SK-N-SH (cell line): ENCODE data around the gene SPDYE1. TPM values are rescaled to one million over a fixed set of nuclear protein-coding genes. Genes with fewer than 3 reads are reported as not detected.

Experiments used
- CTCF ChIA-PET: fragments of 300-600, 350-600 bp; formaldehyde crosslinking; extraction: SDS; loops from one replicate; lab custom pipeline; 2021; lab: Yijun Ruan, JAX
- POLR2A ChIA-PET: fragments of 350-600 bp; sonication (Branson Sonifier 250); formaldehyde crosslinking; extraction: SDS; loops from one replicate; lab custom pipeline; 2020; ENCODE audit warnings: antibody characterized with exemption, inconsistent platforms; lab: Yijun Ruan, JAX
- DNase-seq: peaks from one replicate; pipeline ENCODE4 v3.0.0; 2012
- H2AFZ ChIP-seq: fragments of 200-600 bp; sonication (generic); 2 replicates; pipeline ENCODE4 v1.8.1; 2016; ENCODE audit warnings: antibody characterized with exemption, mild to moderate bottlenecking, low read depth
- H3F3A ChIP-seq: fragments of 200-600 bp; sonication (generic); replicated peaks from 2 replicates; pipeline ENCODE3; 2016; ENCODE audit warnings: antibody characterized with exemption, mild to moderate bottlenecking; ENCODE audit not compliant: insufficient read depth
- H3K27ac ChIP-seq, 2 experiments: fragments of 200-500 bp in 1 of 2; fragments of 200-600 bp in 1 of 2; sonication (Bioruptor generic) in 1 of 2; sonication (generic), shearing (Covaris generic) in 1 of 2; 2 replicates each; pipeline versions ENCODE4 v1.5.1 to v1.6.1; 2014 to 2016; ENCODE audit warnings: low read depth in 2 of 2, inconsistent platforms in 1 of 2, low read length in 1 of 2, mild to moderate bottlenecking in 1 of 2, mixed read lengths in 1 of 2
- H3K27me3 ChIP-seq: fragments of 200-600 bp; sonication (generic), shearing (Covaris generic); 2 replicates; pipeline ENCODE4 v1.6.1; 2016; ENCODE audit warnings: mixed run types; ENCODE audit not compliant: insufficient read depth
- H3K36me3 ChIP-seq, 2 experiments: fragments of 200-500 bp in 1 of 2; fragments of 200-600 bp in 1 of 2; sonication (Bioruptor generic) in 1 of 2; sonication (generic) in 1 of 2; replicated peaks in 1 of 2; 2 replicates each; pipeline versions ENCODE3 to v1.5.1; 2014 to 2016; ENCODE audit warnings: low read length in 1 of 2, mild to moderate bottlenecking in 1 of 2; ENCODE audit not compliant: insufficient read depth in 2 of 2, control insufficient read depth in 1 of 2
- H3K4me1 ChIP-seq, 2 experiments: fragments of 200-500 bp in 1 of 2; fragments of 200-600 bp in 1 of 2; sonication (Bioruptor generic) in 1 of 2; sonication (generic), shearing (Covaris generic) in 1 of 2; 2 replicates each; pipeline versions ENCODE4 v1.5.1 to v1.6.1; 2014 to 2016; ENCODE audit warnings: low read depth in 1 of 2, low read length in 1 of 2, mixed run types in 1 of 2; ENCODE audit not compliant: insufficient read depth in 2 of 2, control insufficient read depth in 1 of 2
- H3K4me2 ChIP-seq: fragments of 200-600 bp; sonication (generic), shearing (Covaris generic); 2 replicates; pipeline ENCODE4 v1.6.1; 2017; ENCODE audit warnings: mixed run types
- H3K4me3 ChIP-seq, 2 experiments: fragments of 200-500 bp in 1 of 2; fragments of 200-600 bp in 1 of 2; sonication (Bioruptor generic) in 1 of 2; sonication (generic), shearing (Covaris generic) in 1 of 2; 2 replicates each; pipeline versions ENCODE4 v1.5.1 to v1.8.1; 2014 to 2016; ENCODE audit warnings: low read depth in 2 of 2, inconsistent platforms in 1 of 2, low read length in 1 of 2, mild to moderate bottlenecking in 1 of 2, mixed read lengths in 1 of 2, moderate library complexity in 1 of 2
- H3K79me2 ChIP-seq: fragments of 200-600 bp; sonication (generic); 2 replicates; pipeline ENCODE4 v1.8.1; 2017; ENCODE audit warnings: mild to moderate bottlenecking; ENCODE audit not compliant: insufficient read depth
- H3K9ac ChIP-seq: fragments of 200-600 bp; sonication (generic); 2 replicates; pipeline ENCODE4 v1.6.1; 2017; ENCODE audit warnings: mixed run types
- H3K9me2 ChIP-seq: fragments of 200-600 bp; sonication (generic); 2 replicates; pipeline ENCODE4 v1.6.1; 2017; ENCODE audit warnings: mixed run types
- H3K9me3 ChIP-seq: fragments of 200-600 bp; sonication (generic); 2 replicates; pipeline ENCODE4 v1.6.1; 2017; ENCODE audit warnings: mixed run types, mild to moderate bottlenecking, moderate library complexity
- H4K20me1 ChIP-seq: fragments of 200-600 bp; sonication (generic); 2 replicates; pipeline ENCODE4 v1.6.1; 2017; ENCODE audit warnings: mild to moderate bottlenecking, mixed run types; ENCODE audit not compliant: insufficient read depth
- CHD2 ChIP-seq: fragments of 150-350 bp; IDR thresholded peaks from 2 replicates; pipeline ENCODE4 v1.6.1; 2018; ENCODE audit warnings: low read length; ENCODE audit not compliant: partially characterized antibody
- CTCF ChIP-seq: fragments of 200-600 bp; sonication (generic); IDR thresholded peaks from 2 replicates; pipeline ENCODE4 v1.6.1; 2017; ENCODE audit warnings: antibody characterized with exemption, mild to moderate bottlenecking, moderate library complexity
- ELF1 ChIP-seq: IDR thresholded peaks from 2 replicates; pipeline ENCODE4 v1.4.0; 2012
- EP300 ChIP-seq, 2 experiments: IDR thresholded peaks; 2 replicates each; pipeline versions ENCODE4 v1.4.0 to v1.6.1; 2012; ENCODE audit warnings: borderline replicate concordance in 1 of 2, low read depth in 1 of 2, low read length in 1 of 2
- EZH2phosphoT487 ChIP-seq: fragments of 200-600 bp; sonication (generic); IDR thresholded peaks from 2 replicates; pipeline ENCODE4 v1.6.1; 2017; ENCODE audit warnings: low read depth, mixed run types, mild to moderate bottlenecking, antibody characterized with exemption, moderate library complexity, borderline replicate concordance
- FOSL2 ChIP-seq: IDR thresholded peaks from 2 replicates; pipeline ENCODE4 v1.4.0; 2012; ENCODE audit warnings: low read depth, mild to moderate bottlenecking, moderate library complexity, borderline replicate concordance
- FOXJ3 ChIP-seq: sonication (generic); formaldehyde crosslinking; IDR thresholded peaks from 2 replicates; pipeline ENCODE4 v1.5.1; 2020; ENCODE audit warnings: mild to moderate bottlenecking, missing genetic modification reagents
- FOXM1 ChIP-seq: IDR thresholded peaks from 2 replicates; pipeline ENCODE4 v1.4.0; 2012; ENCODE audit warnings: low read depth, mild to moderate bottlenecking
- GABPA ChIP-seq: IDR thresholded peaks from 2 replicates; pipeline ENCODE4 v1.4.0; 2012; ENCODE audit warnings: low read depth, mild to moderate bottlenecking
- GATA2 ChIP-seq: sonication (generic); formaldehyde crosslinking; IDR thresholded peaks from 2 replicates; pipeline ENCODE4 v1.5.0; 2020; ENCODE audit warnings: mild to moderate bottlenecking, missing genetic modification reagents
- IRF3 ChIP-seq: fragments of 150-350 bp; IDR thresholded peaks from 2 replicates; pipeline ENCODE4 v1.6.1; 2016; ENCODE audit warnings: mild to moderate bottlenecking, low read depth, low read length
- JUND ChIP-seq: IDR thresholded peaks from 2 replicates; pipeline ENCODE4 v1.4.0; 2012
- MAX ChIP-seq: IDR thresholded peaks from 2 replicates; pipeline ENCODE4 v1.4.0; 2012; ENCODE audit warnings: low read depth
- MEF2A ChIP-seq: IDR thresholded peaks from 2 replicates; pipeline ENCODE4 v1.4.0; 2012; ENCODE audit warnings: low read depth, borderline replicate concordance
- MXI1 ChIP-seq: IDR thresholded peaks from 2 replicates; pipeline ENCODE4 v1.6.1; 2012; ENCODE audit warnings: mild to moderate bottlenecking, low read depth, low read length, improper control_type of control experiment
- NFIC ChIP-seq: IDR thresholded peaks from 2 replicates; pipeline ENCODE4 v1.4.0; 2012; ENCODE audit warnings: borderline replicate concordance
- NRF1 ChIP-seq: IDR thresholded peaks from 2 replicates; pipeline ENCODE4 v1.6.1; 2012; ENCODE audit warnings: low read depth, mild to moderate bottlenecking, low read length
- PBX3 ChIP-seq: IDR thresholded peaks from 2 replicates; pipeline ENCODE4; 2012
- RAD21 ChIP-seq: IDR thresholded peaks from 2 replicates; pipeline ENCODE4 v1.6.1; 2012; ENCODE audit warnings: mild to moderate bottlenecking, low read length
- RCOR1 ChIP-seq: fragments of 150-350 bp; IDR thresholded peaks from 2 replicates; pipeline ENCODE4 v1.6.1; 2017; ENCODE audit warnings: antibody characterized with exemption, low read length
- RFX5 ChIP-seq: IDR thresholded peaks from 2 replicates; pipeline ENCODE4 v1.6.1; 2012; ENCODE audit warnings: mild to moderate bottlenecking, improper control_type of control experiment, low read length
- RXRA ChIP-seq: IDR thresholded peaks from 2 replicates; pipeline ENCODE4 v1.4.0; 2012; ENCODE audit warnings: low read depth, mild to moderate bottlenecking, borderline replicate concordance
- SMC3 ChIP-seq: IDR thresholded peaks from 2 replicates; pipeline ENCODE4 v1.6.1; 2012; ENCODE audit warnings: low read depth, low read length, improper control_type of control experiment
- TCF12 ChIP-seq: IDR thresholded peaks from 2 replicates; pipeline ENCODE4 v1.4.0; 2012
- TEAD4 ChIP-seq: IDR thresholded peaks from 2 replicates; pipeline ENCODE4 v1.4.0; 2012; ENCODE audit warnings: mild to moderate bottlenecking, borderline replicate concordance; ENCODE audit not compliant: insufficient read depth
- USF2 ChIP-seq: fragments of 150-350 bp; IDR thresholded peaks from 2 replicates; pipeline ENCODE4 v1.6.1; 2017; ENCODE audit warnings: antibody characterized with exemption, low read length, low read depth, borderline replicate concordance
- YY1 ChIP-seq: IDR thresholded peaks from 2 replicates; pipeline ENCODE4 v1.4.0; 2012; ENCODE audit warnings: low read depth, mild to moderate bottlenecking
- ZBTB33 ChIP-seq: IDR thresholded peaks from 2 replicates; pipeline ENCODE4 v1.4.0; 2012; ENCODE audit warnings: low read depth, borderline replicate concordance
- WGBS: methylation state at CpG from one replicate; pipeline ENCODE4 v1.1.6; 2017; ENCODE audit warnings: low lambda C conversion rate; 5-methylcytosine and 5-hydroxymethylcytosine counted together
- polyA plus RNA-seq, 3 experiments: library from polyadenylated mRNA; depleted of rRNA; stranded (reverse); fragments of >200 nt; gene quantifications; 2 replicates each; pipeline ENCODE4 v1.2.3, GENCODE V29; 2012

The SPDYE1 gene
- polyA plus RNA-seq, 1 of the 3 experiments (the other 2 are of a cell fraction), result not detected

- Histone ChIP-seq H3K79me2 (no peaks in the 10 kb centered on the region), H3K4me2 (no peak overlapping the region), H3K9me3 (no peaks in the 10 kb centered on the region), H3K27ac (no peak overlapping the region), H3K4me3 (no peak overlapping the region), H3K4me1 (no peaks in the 10 kb centered on the region), H3F3A (peaks cover 5% of the 10 kb centered on the region), H2AFZ (no peak overlapping the region), H3K9me2 (no peaks in the 10 kb centered on the region), H3K27me3 (no peaks in the 10 kb centered on the region), H3K9ac (no peak overlapping the region), H3K36me3 (peaks cover 3 to 28% of the 10 kb centered on the region in 2 experiments), H4K20me1 (no peaks in the 10 kb centered on the region)
- POLR2A ChIA-PET, result interaction anchor here (0.6 to 1.3 kb wide), 2 partner anchors 82 to 85 kb away, joined by 3 to 4 read pairs; partner anchors contain the start of gene MRPS24
- 50% methylated on average over 3 of the region's 3 CpGs for WGBS
- CTCF ChIA-PET, result interaction anchor here (0.6 to 5.7 kb wide), 43 partner anchors 9 to 376 kb away, joined by 3 to 45 read pairs (median 5); partner anchors contain the start of genes COA1, MRPS24 and STK17A
- DNase-seq, result peak; percentile 81
- TF ChIP-seq TEAD4 (no peak), MEF2A (no peak), GABPA (no peak), YY1 (no peak), RCOR1 (0 out of 2 replicates have a peak, but pooled peaks have one; percentile 25), EP300 (IDR thresholded peaks at IDR 0.05; ENCODE audit: borderline replicate concordance in 1 of 2, low read depth in 1 of 2, low read length in 1 of 2) (peak in 1 of 2 experiments; percentile 38; a peak in 1 of 4 replicates), EZH2phosphoT487 (no peak), ZBTB33 (no peak), MAX (peak; percentile 29; the same call in 1 of the 2 replicates), PBX3 (no peak), CHD2 (peak; percentile 55), USF2 (no peak), FOXJ3 (no peak), RFX5 (peak; percentile 67; the same call in 1 of the 2 replicates), IRF3 (no peak), TCF12 (no peak), SMC3 (peak; percentile 90), ELF1 (no peak), GATA2 (CRISPR knock-in tag) (no peak), NRF1 (0 out of 2 replicates have a peak, but pooled peaks have one; percentile 12), MXI1 (peak; percentile 92), FOXM1 (no peak), NFIC (no peak), JUND (no peak), RAD21 (peak; percentile 99), FOSL2 (no peak), CTCF (peak; percentile 70), RXRA (no peak)
Observed at GRCh38 chr7:43954524-43955228, 43.0 kb upstream of the SPDYE1 start.
